B cell (primary cell): ENCODE data around the gene HSD17B12. TPM values are rescaled to one million over a fixed set of nuclear protein-coding genes. Genes with fewer than 3 reads are reported as not detected.

Experiments used
- ATAC-seq: fragments of 200-7000 bp; cut with Tn5 transposase; one replicate; pipeline ENCODE4 v1.10.0; 2021; ENCODE audit warnings: low read depth, mild to moderate bottlenecking, moderate number of reproducible peaks, moderate library complexity
- CTCF ChIA-PET: fragments of 350-600 bp; sonication (Branson Sonifier 250); formaldehyde crosslinking; loops from one replicate; lab custom pipeline; 2021; ENCODE audit warnings: antibody characterized with exemption, inconsistent platforms; lab: Charles Lee
- POLR2A ChIA-PET: fragments of 350-600 bp; sonication (Branson Sonifier 250); formaldehyde crosslinking; loops from one replicate; lab custom pipeline; 2021; ENCODE audit warnings: antibody characterized with exemption; lab: Charles Lee
- DNase-seq: peaks from one replicate; pipeline ENCODE4 v3.0.0; 2013
- H2AFZ ChIP-seq: 2 replicates; pipeline ENCODE4 v1.6.1; 2012; ENCODE audit warnings: mild to moderate bottlenecking, low read depth, low read length; ENCODE audit not compliant: insufficient read depth, poor library complexity, severe bottlenecking
- H3K27ac ChIP-seq, 2 donors: 1 replicate in 1 of 2; 2 replicates in 1 of 2; pipeline ENCODE4 v1.5.1; 2012 to 2013; ENCODE audit warnings: low read length in 2 of 2, mild to moderate bottlenecking in 2 of 2, moderate library complexity in 1 of 2
- H3K27me3 ChIP-seq, 4 experiments: fragments of 200-600 bp in 1 of 4; sonication (generic) in 1 of 4; replicated peaks in 1 of 4; 1 replicate in 2 of 4; 2 replicates in 2 of 4; pipeline versions ENCODE4 v1.6.1 to v1.7.0; 2013 to 2016; ENCODE audit warnings: low read length in 3 of 4, mild to moderate bottlenecking in 2 of 4, mixed read lengths in 1 of 4, moderate library complexity in 1 of 4; ENCODE audit not compliant: insufficient read depth in 4 of 4, control insufficient read depth in 3 of 4; ENCODE audit errors: control extremely low read depth in 1 of 4
- H3K36me3 ChIP-seq, 2 experiments: replicated peaks in 1 of 2; 1 replicate in 1 of 2; 2 replicates in 1 of 2; pipeline versions ENCODE4 v1.6.1 to v1.7.1; 2013; ENCODE audit warnings: low read length in 1 of 2; ENCODE audit not compliant: insufficient read depth in 2 of 2, control insufficient read depth in 1 of 2; ENCODE audit errors: control extremely low read depth in 1 of 2, extremely low read depth in 1 of 2
- H3K4me1 ChIP-seq, 2 donors: fragments of 200-600 bp in 1 of 2; sonication (generic) in 1 of 2; 1 replicate in 1 of 2; 2 replicates in 1 of 2; pipeline versions ENCODE4 v1.5.1 to v1.6.1; 2013 to 2017; ENCODE audit warnings: low read length in 2 of 2; ENCODE audit not compliant: control insufficient read depth in 2 of 2, insufficient read depth in 2 of 2
- H3K4me2 ChIP-seq: replicated peaks from 2 replicates; pipeline ENCODE3; 2012; ENCODE audit warnings: mild to moderate bottlenecking, low read depth, low read length; ENCODE audit not compliant: poor library complexity, severe bottlenecking
- H3K4me3 ChIP-seq, 5 experiments: fragments of 200-600 bp in 1 of 5; sonication (generic) in 1 of 5; 1 replicate in 3 of 5; 2 replicates in 2 of 5; pipeline versions ENCODE4 v1.5.1 to v1.7.0; 2011 to 2016; ENCODE audit warnings: low read length in 4 of 5, mild to moderate bottlenecking in 4 of 5, low read depth in 2 of 5, control low read depth in 1 of 5, moderate library complexity in 1 of 5; ENCODE audit not compliant: insufficient read depth in 1 of 5; ENCODE audit errors: control extremely low read depth in 1 of 5, extremely low read depth in 1 of 5
- H3K79me2 ChIP-seq: fragments of 200-600 bp; sonication (generic); one replicate; pipeline ENCODE4 v1.6.0; 2016; ENCODE audit warnings: low read length; ENCODE audit not compliant: control insufficient read depth, insufficient read depth
- H3K9ac ChIP-seq: fragments of 200-600 bp; sonication (generic); 2 replicates; pipeline ENCODE4 v1.6.1; 2017; ENCODE audit warnings: mild to moderate bottlenecking, low read length, moderate library complexity
- H3K9me3 ChIP-seq, 3 donors: one replicate each; pipeline versions ENCODE4 v1.6.1 to v1.7.1; 2013; ENCODE audit warnings: low read length in 2 of 3; ENCODE audit not compliant: control insufficient read depth in 2 of 3, insufficient read depth in 1 of 3; ENCODE audit errors: control extremely low read depth in 1 of 3
- H4K20me1 ChIP-seq: 2 replicates; pipeline ENCODE4 v1.6.0; 2012; ENCODE audit warnings: mild to moderate bottlenecking, low read length; ENCODE audit not compliant: insufficient read depth, control insufficient read depth, poor library complexity, severe bottlenecking
- H3K27ac Mint-ChIP-seq: one replicate; pipeline ENCODE4 v1.8.0; 2021; ENCODE audit warnings: mixed read lengths
- H3K27me3 Mint-ChIP-seq: one replicate; pipeline ENCODE4 v1.8.0; 2021; ENCODE audit warnings: mixed read lengths
- H3K4me1 Mint-ChIP-seq: one replicate; pipeline ENCODE4 v1.8.0; 2021; ENCODE audit warnings: mixed read lengths
- H3K4me3 Mint-ChIP-seq: one replicate; pipeline ENCODE4 v1.8.0; 2021; ENCODE audit warnings: mixed read lengths
- H3K9me3 Mint-ChIP-seq: one replicate; pipeline ENCODE4 v1.8.0; 2022; ENCODE audit warnings: mixed read lengths; ENCODE audit not compliant: insufficient read depth
- EZH2 ChIP-seq: IDR thresholded peaks from 2 replicates; pipeline ENCODE4 v1.6.1; 2012; ENCODE audit warnings: borderline replicate concordance, low read depth, mild to moderate bottlenecking, moderate library complexity, low read length; ENCODE audit not compliant: insufficient read depth, poor library complexity, severe bottlenecking
- WGBS: methylation state at CpG from one replicate; pipeline ENCODE4 v1.1.5; 2013; ENCODE audit warnings: missing lambda C conversion rate; ENCODE audit not compliant: insufficient coverage; 5-methylcytosine and 5-hydroxymethylcytosine counted together
- intact Hi-C: fragments of 100-400 bp; cut with micrococcal nuclease; formaldehyde crosslinking; loops from one replicate; pipeline ENCODE4 v1.10.0; 2022
- polyA plus RNA-seq: library from polyadenylated mRNA; depleted of rRNA; stranded (reverse); fragments of >200 nt; gene quantifications from 2 replicates; pipeline ENCODE4 v1.2.3, GENCODE V29; 2012
- total RNA-seq, 2 donors: library from RNA; stranded (reverse); fragments of 120-200 nt in 1 of 2; gene quantifications; 1 replicate in 1 of 2; 2 replicates in 1 of 2; pipeline versions ENCODE4 v1.2.3 to v1.2.4, GENCODE V29; 2013 to 2022
- TF ChIP-seq, protein P1 (sequence below): fragments of 200-600 bp; IDR thresholded peaks from one replicate; pipeline ENCODE4 v1.8.0; 2022; ENCODE audit warnings: antibody characterized with exemption, mild to moderate bottlenecking

Gene HSD17B12
- total and polyA plus RNA-seq, 2 donors (not counting 1 experiment from before 2014, with no cell fraction given), result 13.1 to 34.6 TPM

DNA sequence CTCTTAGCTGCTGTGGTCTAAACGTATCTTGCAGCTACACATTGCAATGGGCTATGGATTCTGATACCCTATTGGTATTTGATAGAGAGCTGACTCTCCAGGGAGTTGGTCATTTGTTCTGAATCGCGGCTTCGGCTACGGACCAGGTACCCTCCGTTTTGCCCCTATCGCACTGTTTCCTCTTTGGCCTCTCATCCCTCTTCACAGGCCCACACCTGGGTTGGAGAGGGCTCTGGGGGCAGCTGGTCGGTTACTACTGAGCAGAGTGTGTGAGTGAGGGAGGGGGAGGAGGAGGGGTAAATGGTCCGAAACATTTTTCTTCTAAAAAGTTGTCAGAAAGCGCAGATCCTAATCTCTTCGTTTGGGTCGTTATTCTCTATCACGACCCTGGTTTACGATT is 48.8 kb upstream of the HSD17B12 start:
- CTCF ChIA-PET, result interaction anchor here (1.1 kb wide), 1 partner anchor 14 kb away, joined by 3 read pairs; no protein-coding TSS in a partner anchor
- H3K4me3 ChIP-seq, result no peak overlapping the region

DNA sequence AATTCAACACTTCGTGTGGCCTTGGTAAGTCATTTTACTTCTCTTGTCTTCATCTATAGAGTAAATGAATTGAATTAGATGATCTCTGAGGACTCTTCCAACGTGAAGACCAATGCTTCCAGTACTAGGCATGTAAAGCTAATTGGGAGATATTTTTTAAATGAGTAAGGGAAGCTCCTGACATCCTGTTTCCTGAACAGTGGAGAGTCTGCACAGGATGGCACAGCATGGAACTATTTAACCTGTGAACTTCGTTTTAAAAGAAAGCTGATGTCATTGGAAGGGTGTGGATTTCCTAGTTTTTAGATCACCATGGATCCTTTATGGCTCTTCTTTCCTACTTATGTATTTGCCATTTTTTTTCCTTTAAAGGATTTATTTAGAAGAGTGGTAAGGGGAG is 48.4 kb upstream of the HSD17B12 start:
- intact Hi-C loops, result no loop called here
- no peak overlapping the region for H3K4me2 ChIP-seq
- DNase-seq (no peak), ATAC-seq (no peak)
- Mint-ChIP-seq H3K9me3 (no peaks in the 10 kb centered on the region), H3K27ac (no peak overlapping the region), H3K4me3 (no peak overlapping the region), H3K4me1 (no peaks in the 10 kb centered on the region), H3K27me3 (peaks cover 56% of the 10 kb centered on the region)
- peaks cover 0 to 24% (median 15%) of the 10 kb centered on the region in 4 experiments for H3K27me3 ChIP-seq
- no peaks in the 10 kb centered on the region for H3K79me2 ChIP-seq
- no peak overlapping the region for H2AFZ ChIP-seq
- ChIA-PET CTCF (interaction anchor here (1.1 kb wide), 1 partner anchor 14 kb away, joined by 3 read pairs; no protein-coding TSS in a partner anchor), POLR2A (no interaction called here)
- peaks cover 0 to 1% (median 0%) of the 10 kb centered on the region in 3 donors for H3K9me3 ChIP-seq
- no peaks in the 10 kb centered on the region for H3K36me3 ChIP-seq
- H3K27ac ChIP-seq, result no peak overlapping the region
- no peaks in the 10 kb centered on the region for H4K20me1 ChIP-seq
- TF ChIP-seq, protein P1, sequence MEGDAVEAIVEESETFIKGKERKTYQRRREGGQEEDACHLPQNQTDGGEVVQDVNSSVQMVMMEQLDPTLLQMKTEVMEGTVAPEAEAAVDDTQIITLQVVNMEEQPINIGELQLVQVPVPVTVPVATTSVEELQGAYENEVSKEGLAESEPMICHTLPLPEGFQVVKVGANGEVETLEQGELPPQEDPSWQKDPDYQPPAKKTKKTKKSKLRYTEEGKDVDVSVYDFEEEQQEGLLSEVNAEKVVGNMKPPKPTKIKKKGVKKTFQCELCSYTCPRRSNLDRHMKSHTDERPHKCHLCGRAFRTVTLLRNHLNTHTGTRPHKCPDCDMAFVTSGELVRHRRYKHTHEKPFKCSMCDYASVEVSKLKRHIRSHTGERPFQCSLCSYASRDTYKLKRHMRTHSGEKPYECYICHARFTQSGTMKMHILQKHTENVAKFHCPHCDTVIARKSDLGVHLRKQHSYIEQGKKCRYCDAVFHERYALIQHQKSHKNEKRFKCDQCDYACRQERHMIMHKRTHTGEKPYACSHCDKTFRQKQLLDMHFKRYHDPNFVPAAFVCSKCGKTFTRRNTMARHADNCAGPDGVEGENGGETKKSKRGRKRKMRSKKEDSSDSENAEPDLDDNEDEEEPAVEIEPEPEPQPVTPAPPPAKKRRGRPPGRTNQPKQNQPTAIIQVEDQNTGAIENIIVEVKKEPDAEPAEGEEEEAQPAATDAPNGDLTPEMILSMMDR, result no peak
- no peak for TF ChIP-seq EZH2
- H3K4me1 ChIP-seq, result no peaks in the 10 kb centered on the region
- WGBS, result 17% methylated on average over 1 of the region's 3 CpGs
- no peak overlapping the region for H3K4me3 ChIP-seq
- no peak overlapping the region for H3K9ac ChIP-seq

More for the DNA sequence above, 48.8 kb upstream of the HSD17B12 start:
- Histone ChIP-seq H4K20me1 (no peaks in the 10 kb centered on the region), H2AFZ (no peak overlapping the region), H3K4me1 (no peaks in the 10 kb centered on the region), H3K27ac (no peak overlapping the region), H3K79me2 (no peaks in the 10 kb centered on the region), H3K9me3 (peaks cover 0 to 1% (median 0%) of the 10 kb centered on the region in 3 donors), H3K27me3 (peaks cover 0 to 24% (median 15%) of the 10 kb centered on the region in 4 experiments), H3K9ac (no peak overlapping the region), H3K4me2 (no peak overlapping the region), H3K36me3 (no peaks in the 10 kb centered on the region)
- intact Hi-C loops, result no loop called here
- 23% methylated on average over 5 of the region's 14 CpGs for WGBS
- Mint-ChIP-seq H3K9me3 (no peaks in the 10 kb centered on the region), H3K4me3 (no peak overlapping the region), H3K4me1 (no peaks in the 10 kb centered on the region), H3K27ac (no peak overlapping the region), H3K27me3 (peaks cover 55% of the 10 kb centered on the region)
- TF ChIP-seq EZH2, result no peak
- TF ChIP-seq, protein P1, result no peak
- ATAC-seq, result no peak
- DNase-seq, result no peak
- POLR2A ChIA-PET, result no interaction called here
